GM19452 (cell line): ENCODE results near the gene PPM1F.
"Not testable (repeated sequence)": the region's sequence is repeated elsewhere in the genome, so short reads cannot be mapped to it uniquely, and the experiment has no call there.

Experiments
- ATAC-seq: cut with Tn5 transposase; IDR thresholded peaks from one replicate; pipeline ENCODE4 v1.9.1; 2021; ENCODE audit not compliant: unreplicated experiment

Gene PPM1F

DNA sequence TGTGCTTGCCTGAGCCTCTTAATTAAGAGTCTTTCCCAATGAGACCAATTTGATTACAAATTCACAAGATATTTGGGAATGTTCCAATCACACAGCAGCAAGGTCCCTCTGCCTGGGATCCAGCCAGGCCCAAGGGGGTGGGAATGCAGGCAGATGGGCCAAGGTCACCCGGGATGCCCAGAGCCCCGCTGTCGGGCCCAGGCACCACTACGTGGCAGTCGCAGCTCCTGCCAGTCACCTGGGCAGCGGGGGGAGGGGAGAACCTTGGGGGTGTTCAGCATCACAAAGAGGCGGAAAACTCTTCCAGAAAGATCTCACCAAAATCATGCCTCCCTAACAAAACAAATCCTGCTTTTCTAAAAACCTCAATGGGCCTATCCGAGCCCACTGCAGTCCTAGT lies 30.9 kb downstream of the PPM1F start:
- ATAC-seq, result no peak

DNA sequence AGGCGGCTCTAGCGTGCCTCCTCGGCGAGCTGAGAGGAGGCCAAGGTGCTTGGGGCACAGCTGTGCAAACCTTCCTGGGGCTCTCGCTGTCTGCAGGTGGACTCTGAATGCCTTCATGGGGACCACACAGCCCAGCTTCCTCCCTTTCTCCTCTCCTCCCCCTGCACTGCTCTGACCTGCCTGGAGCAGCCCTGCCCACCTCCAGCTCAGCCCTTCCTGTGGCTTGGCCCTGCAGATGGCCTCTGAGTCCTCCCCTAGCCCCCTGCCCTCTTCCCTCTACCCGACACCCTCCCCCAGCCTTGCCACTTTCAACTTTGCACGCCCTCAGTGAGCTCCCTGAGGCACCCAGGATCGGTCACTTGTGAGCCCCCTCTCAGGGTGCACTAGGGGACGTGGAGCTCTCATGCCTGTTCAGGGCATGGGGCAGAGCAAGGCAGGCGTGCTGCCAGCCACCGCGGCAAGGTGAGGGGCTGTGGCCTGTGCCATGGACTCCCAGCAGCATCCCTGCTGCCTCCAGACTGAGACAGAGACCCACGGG lies 31.4 kb downstream of the PPM1F start:
- no peak for ATAC-seq

DNA sequence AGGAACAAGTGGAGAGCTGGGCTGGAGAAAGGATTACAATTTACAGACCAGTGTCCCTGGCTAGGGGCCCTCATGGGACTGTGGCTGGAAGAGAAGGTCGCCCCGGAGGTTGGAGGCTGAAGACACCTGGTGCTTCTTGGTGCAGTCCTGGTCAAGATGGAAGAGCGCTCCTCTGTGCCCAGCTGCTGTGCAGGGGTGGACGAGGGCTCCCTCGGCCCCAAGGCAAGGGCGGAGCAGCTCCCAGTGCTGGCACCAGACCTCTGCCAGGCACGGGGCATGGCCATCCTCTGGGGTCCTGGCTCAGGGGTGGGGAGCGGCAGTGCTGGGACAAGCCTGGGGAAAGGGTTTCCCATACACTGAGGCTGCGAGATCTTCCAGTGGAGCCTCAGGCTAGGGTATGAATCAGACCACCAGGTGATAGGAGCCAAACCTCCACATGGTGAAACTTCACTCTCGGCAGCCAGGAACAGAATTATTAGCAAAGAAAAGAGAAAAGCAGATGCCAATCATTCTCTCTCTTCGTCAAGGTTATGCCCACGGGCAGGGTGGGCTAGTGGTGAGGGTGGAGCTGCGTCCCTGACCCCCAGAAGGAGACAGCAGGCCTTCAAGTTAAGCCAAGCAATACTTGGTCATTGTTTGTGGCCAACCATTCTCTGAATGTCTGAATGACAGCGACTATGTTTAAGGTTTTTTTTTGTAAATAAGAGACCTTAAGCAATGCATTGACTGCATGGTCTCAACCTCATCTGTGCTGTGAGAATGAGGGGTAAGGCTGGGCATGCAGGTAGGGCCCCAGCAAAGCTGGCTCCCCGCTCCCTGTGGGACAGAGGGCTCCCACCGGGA lies 32.1 kb downstream of the PPM1F start:
- no peak for ATAC-seq

DNA sequence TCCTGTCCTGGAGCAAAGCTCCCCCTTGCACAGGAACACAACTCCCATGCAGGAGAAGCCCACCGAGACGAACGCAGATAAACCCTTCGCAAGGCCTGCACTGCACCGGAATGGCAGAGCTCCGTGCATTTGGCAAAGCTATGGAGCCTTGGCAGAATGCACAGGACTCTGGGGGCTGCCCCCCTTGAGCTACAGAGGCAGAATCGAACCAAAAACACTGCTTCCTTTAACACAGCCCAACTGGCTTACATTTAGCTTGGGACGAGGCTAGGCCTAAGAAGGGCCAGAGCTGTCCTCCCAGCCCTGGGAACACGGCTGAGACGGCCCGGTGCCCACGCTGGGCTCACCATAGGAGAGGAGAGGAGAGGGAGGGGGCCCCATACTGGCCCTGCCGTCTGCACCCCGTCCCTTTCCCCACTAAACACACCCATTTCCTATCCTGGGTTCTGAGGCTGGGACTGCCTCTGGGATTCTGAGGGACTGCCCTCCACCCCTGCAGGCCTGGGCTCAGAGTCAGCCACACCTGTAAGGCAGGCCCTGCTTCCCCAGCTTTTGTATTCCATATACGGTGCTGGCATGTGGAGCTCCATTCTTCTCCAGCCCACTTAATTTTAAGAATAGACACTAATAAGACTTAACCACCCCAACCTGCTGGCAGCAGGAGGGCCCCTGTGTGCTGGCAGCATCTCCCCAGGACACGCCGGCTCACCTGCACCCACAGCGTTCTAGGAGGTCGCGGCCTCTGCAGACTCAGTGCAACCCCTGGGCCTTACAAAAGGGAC lies 32.9 kb downstream of the PPM1F start:
- ATAC-seq, result no peak

DNA sequence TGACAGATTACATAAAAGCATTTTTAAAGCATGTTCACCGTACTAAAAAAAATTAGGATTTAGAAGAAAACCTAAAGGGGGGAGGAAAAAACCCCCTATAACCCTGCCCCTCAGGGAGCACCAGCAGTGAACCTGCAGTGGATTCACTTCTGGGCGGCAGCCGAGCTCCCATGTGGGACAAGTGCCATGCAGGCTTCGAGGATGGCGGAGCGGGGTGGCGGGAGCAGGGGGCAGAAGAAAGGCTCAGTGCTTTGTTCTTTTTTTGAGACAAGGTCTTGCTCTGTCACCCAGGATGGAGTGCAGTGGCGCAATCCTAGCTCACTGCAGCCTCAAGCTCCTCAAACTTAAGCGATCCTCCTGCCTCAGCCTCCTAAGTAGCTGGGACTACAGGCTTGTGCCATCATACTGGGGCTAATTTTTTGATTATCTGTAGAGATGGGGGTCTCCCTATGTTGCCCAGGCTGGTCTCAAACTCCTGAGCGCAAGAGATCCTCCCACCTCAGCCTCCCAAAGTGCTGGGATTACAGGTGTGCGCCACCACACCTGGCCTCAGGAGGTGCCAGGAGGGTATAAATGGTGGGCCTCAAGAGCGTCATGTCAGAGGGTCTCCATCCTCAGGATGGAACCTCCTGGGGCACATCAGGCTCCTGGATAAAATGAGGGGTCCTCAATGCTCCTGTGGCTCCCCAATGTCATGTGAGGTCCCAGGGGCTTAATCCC lies 34.0 kb downstream of the PPM1F start:
- no peak for ATAC-seq

DNA sequence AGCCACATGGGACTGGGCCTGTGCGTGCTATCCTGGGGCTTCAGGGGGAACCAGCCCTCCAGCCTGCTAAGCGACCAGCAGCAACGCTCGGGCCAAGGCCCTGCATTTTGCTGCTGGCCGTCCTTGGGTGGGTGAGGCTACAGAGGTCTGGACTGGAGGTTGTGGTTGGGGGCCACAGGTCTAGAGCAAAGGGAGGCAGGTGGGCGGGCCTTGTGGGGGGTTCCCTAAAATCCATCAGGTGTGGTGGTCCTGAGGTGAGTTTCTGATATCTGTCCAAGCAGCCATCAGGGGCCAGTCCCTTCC lies 34.7 kb downstream of the PPM1F start:
- ATAC-seq, result no peak

DNA sequence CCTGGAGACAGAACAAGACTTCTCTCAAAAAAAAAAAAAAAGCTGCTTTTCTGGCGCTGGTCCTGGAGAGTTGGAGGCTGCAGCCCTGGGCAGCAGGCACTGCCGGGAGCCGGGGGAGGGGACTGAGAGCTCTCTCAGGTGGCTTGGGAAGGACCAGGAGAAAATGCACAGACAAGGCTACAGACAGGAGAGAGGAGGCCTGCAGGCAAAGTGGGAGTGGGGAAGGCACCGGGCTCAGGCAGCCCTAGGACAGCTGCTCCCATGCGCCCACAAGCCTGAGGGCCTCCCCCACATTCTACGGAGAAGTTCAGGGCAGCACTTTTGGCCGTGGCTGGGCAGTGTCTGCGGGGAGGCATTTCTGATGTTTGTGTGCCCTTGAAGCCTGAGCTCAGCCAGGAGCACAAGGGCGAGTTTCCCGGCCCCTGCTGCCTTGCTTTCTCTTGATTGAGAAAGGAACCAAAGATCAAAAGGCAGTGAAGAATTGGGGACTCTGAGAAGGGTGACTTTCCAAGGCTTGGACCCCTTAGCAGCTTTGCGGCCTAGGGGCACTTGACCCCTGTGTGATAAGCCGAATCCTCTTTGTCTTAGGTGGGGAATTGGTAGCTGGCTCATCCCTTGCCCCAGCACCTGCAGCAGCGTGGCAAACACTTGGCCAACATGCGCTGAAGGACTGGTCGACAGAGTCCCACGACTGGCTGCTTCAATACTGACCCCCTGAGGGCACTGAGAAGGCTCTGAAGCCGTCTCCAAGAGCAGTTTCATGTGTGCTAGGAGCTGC lies 35.3 kb downstream of the PPM1F start:
- no peak for ATAC-seq

DNA sequence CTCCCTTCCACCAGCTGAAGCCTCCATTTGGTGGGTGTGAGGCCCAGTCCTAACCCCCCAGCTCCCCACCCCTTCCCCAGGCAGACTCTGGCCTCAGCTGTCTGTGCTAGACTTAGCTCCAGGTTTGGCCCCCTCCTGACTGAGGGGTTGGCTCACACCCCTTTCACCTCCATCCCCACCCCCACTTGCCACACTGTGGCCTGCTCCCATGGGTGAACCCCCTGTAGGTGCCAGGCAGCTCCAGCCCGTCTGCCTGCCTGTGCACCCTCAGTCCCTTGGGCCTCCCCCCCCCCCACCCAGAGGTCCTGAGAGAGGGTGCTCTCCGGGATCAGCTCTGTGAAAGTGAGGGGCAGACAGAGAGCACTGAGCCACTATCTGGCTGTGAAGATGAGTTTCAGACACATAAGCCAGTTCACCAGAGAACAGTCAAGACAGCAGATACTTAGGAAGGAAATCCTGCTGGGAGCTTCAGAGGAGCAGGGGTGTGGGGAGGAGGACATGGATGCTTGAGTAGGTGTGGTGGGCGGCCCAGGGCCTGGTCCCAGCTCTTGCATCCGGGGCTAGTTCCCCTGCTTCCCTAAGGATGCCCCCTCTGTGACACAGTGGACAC lies 36.2 kb downstream of the PPM1F start:
- no peak for ATAC-seq

DNA sequence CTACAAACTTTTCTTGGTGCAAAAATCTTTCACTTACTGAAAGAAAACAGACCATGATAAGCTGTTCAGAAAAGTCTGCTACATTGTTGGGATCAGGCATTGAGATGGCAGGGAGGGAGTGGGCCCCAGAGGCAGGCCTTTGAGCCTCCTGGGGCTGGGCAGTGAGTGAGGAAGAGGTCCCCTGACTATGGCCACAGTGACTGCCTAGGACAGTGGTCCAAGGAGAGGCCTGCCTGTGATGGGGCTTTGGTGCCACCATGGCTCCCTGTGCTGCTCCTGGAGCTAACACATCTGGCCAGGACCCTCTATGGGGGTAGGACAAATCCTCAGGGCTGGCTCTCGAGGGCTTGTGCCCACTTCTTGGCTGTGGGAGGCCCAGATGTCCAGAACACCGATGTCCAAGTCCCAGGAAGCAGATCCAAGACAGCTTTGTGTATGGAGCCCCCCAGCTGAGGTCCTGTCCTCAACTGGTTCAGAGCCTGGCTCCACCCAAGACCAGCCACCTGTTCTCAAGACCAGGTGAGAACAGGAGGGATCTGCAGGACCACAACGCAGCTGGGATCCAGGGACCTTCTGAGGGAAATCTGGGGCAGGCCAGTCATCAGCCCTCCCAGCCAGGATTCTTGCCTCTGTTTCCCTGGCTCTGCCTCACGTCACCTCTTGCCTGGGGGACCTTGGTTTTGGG lies 36.9 kb downstream of the PPM1F start:
- no peak for ATAC-seq

DNA sequence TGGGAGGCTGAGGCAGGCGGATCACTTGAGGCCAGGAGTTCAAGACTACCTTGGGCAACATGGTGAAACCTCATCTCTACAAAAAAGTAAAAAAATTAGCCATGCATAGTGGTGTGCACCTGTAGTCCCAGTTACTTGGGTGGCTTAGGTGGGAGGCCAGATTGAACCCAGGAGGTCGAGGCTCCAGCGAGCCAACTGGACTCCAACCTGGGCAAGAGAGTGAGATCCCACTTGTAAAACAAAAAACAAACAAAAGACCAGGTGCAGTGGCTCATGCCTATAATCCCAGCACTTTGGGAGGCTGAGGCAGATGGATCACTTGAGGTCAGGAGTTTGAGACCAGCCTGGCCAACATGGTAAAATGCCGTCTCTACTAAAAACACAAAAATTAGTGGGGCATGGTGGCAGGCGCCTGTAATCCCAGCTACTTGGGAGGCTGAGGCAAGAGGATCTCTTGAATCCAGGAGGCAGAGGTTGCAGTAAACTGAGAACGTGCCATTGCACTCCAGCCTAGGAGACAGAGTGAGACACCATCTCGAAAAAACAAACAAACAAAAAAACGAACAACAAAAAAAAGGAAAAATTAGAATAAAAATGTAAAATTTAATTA lies 38.5 kb downstream of the PPM1F start:
- not testable (repeated sequence) for ATAC-seq

DNA sequence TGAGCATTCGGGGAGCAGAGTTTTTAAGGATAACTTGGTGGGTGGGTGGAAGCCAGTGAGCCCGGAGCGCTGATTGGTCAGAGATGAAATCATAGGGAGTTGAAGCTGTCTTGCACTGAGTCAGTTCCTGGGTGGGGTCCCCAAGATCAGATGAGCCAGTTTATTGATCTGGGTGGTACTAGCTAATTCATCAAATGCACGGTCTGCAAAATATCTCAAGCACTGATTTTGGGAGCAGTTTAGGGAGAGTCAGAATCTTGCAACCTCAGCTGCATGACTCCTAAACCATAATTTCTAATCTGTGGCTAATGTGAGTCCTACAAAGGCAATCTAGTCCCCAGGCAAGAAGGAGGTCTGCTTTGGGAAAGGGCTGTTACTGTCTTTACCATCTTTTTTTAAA lies 42.3 kb downstream of the PPM1F start:
- not testable (repeated sequence) for ATAC-seq

DNA sequence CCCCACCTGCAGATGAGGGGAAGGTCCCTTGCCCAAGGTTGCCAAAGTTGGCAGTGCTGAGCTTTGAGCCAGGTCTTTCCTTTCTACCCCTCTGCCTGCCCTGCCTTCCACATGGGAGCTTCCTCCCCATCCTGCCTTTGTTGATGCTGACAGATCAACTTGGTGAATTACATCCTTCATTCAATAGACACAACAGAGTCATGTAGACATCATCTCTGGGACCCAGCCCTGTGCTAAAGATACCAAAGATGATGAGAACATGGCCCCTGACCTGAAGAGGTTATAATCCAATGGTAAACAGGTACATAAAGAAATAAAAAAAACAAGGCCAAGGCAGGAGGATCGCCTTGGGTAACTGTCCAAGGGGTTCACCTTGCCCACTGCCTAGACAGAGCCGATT lies 42.8 kb downstream of the PPM1F start:
- no peak for ATAC-seq

DNA sequence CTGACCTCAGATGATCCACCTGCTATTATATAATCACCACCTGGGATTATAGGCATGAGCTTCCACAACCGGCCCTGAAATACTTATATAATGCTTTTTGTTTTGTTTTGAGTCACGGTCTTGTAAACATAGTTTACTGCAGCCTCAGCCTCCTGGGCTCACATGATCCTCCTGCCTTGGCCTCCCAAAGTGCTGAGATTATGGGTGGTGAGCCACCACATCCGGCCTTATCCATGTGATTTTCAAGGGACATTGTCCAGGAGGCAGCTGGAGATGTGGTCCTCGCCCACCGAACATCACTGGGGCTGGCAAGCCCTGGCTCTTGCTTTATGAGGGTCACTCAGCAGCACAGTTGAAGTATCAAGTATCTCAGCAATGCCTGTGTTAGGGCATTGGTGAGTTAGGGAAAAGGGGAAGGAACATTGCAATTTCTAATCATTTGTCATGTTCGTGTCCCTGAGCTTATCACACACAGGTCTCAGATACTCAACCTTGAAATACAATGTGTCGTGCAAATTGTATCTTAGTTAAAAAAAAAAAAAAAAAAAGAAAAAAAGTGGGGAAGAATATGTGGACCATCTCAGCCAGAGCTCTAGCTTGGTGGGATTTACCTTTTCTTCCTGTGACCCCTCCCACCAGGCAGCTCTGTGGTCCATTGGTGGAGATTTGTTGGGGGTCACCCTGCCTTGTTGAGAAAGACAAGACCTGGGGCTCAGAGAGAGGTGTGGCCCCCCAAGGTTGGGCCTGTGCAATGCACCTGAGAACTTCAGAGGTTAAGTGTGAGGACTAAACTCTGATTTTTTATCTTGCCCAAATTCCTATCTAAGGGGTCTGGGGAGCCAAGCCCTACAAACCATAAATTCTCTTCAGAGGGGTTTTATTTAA lies 44.8 kb downstream of the PPM1F start:
- no peak for ATAC-seq

DNA sequence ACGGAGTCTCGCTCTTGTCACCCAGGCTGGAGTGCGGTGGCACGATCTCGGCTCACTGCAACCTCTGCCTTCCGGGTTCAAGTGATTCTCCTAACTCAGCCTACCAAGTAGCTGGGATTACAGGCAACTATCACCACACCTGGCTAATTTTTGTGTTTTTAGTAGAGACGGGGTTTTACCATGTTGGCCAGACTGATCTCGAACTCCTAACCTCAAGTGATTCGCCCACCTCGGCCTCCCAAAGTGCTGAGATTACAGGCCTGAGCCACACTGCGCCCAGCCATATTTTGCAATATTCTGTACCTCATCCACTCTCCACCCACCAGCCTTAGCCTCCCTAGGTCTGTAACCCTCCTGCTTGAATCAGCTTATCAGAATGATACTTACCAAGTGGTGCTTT lies 47.4 kb downstream of the PPM1F start:
- not testable (repeated sequence) for ATAC-seq

DNA sequence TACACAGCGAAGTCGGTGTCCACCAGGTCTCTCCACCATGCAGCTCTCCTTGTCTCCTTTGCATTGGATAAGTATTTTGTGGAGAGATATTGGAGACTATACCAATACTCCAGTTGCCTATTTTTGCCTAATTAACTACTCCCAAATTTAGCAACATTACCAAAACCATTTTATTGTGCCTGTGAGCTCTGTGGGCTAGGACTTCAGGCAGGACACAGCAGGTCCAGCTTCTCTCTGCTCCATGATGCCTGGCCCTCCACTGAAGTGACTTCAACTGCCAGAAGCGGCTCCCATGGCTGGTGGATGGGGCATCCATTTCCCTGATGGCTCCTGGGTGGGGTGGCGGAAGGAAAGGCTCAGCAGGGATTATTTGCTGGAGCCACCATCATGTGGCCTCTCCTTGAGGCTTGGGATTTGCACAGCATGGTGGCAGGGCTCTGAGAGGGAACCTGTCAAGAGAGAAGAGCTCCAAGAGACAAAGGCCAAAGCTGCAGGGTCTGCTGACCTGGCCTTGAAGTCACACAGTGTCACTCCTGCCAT lies 48.3 kb downstream of the PPM1F start:
- ATAC-seq, result no peak

DNA sequence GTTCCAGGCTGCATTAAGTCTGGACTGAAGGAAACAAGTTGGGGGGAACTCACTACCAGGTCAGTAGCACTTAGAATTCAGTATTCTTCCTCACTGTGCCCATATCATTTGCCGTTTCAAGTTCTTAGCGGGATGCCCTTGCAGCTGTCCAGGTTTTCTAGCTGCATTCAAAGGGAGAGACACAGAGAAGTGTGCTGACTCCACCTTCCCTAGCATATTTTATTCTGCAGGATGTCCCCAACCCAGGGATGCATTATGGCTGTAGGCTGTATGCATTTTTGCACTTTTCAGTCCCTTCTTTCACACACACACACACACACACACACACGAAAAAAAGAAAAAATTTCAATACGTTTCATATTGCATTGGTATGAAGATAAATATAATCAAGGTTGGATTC lies 49.4 kb downstream of the PPM1F start:
- no peak for ATAC-seq

DNA sequence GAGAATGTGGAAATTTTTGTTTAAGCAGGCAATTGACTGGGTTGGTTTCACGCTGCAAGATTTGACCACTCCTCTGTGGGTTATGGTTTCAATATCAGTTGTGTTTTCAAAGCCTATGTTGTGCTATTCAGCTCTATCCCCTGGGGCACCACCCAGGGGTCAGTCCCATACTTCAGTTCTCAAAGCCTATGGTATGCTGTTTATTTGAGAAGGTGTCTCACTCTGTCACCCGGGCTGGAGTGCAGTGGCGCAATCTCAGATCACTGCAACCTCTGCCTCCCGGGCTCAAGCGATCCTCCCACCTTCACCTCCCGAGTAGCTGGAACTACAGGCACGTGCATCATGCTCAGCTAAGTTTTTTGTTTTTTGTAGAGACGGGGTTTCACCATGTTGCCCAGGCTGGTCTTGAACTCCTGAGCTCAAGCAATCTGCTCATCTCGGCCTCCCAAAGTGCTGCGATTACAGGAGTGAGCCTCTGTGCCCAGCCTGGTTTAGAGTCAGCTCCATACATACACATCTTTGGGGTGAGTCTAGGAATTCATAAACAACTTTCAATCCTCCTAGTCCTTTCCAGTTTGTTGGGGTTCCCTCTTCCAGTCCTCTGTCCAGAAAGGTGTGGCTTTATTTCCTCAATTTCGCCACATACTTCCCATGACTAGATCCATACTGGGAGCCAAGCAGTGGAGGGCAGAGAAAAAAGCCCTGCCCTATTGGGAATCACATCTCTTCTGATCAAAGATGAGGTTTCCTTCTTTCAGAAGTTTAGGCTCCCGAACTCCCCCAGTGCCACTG lies 50.2 kb downstream of the PPM1F start:
- no peak for ATAC-seq
